Small intestine (tissue), 7 donors: ENCODE data around the gene CBR1. TPM values are rescaled to one million over a fixed set of nuclear protein-coding genes. Genes with fewer than 3 reads are reported as not detected.

Source experiments
- DNase-seq, 2 donors: peaks; one replicate each; pipeline versions ENCODE4 v3.0.0 to v3.0.0-alpha.2; 2013
- FAIRE-seq: peaks from 2 replicates; lab custom pipeline; 2012; peaks lifted over from hg19 to GRCh38; lab: Jason Lieb, UNC
- H3K27ac ChIP-seq, 3 donors: one replicate each; pipeline ENCODE4 v1.5.1; 2013; ENCODE audit warnings: low read length in 2 of 3, mild to moderate bottlenecking in 2 of 3, control low read depth in 1 of 3, inconsistent platforms in 1 of 3, low read depth in 1 of 3, moderate library complexity in 1 of 3
- H3K27me3 ChIP-seq, 3 donors: one replicate each; pipeline ENCODE4 v1.6.1; 2013; ENCODE audit warnings: low read length in 3 of 3, inconsistent platforms in 1 of 3; ENCODE audit not compliant: control insufficient read depth in 3 of 3, insufficient read depth in 3 of 3
- H3K36me3 ChIP-seq, 3 donors: one replicate each; pipeline ENCODE4 v1.6.1; 2013; ENCODE audit warnings: low read length in 3 of 3, inconsistent platforms in 1 of 3, low read depth in 1 of 3, mild to moderate bottlenecking in 1 of 3, moderate library complexity in 1 of 3; ENCODE audit not compliant: control insufficient read depth in 3 of 3, insufficient read depth in 2 of 3
- H3K4me1 ChIP-seq, 3 donors: one replicate each; pipeline ENCODE4 v1.6.1; 2013; ENCODE audit warnings: low read length in 2 of 3, inconsistent platforms in 1 of 3, low read depth in 1 of 3, mild to moderate bottlenecking in 1 of 3, moderate library complexity in 1 of 3; ENCODE audit not compliant: control insufficient read depth in 3 of 3, insufficient read depth in 2 of 3
- H3K4me3 ChIP-seq, 3 donors: one replicate each; pipeline ENCODE4 v1.5.1; 2013; ENCODE audit warnings: low read length in 3 of 3, control low read depth in 1 of 3, inconsistent platforms in 1 of 3, low read depth in 1 of 3, mild to moderate bottlenecking in 1 of 3, moderate library complexity in 1 of 3
- H3K9me3 ChIP-seq, 2 donors: one replicate each; pipeline ENCODE4 v1.6.1; 2013; ENCODE audit warnings: low read depth in 1 of 2, low read length in 1 of 2; ENCODE audit not compliant: control insufficient read depth in 2 of 2, insufficient read depth in 1 of 2
- WGBS, 3 donors: extraction: QIAGEN DNeasy Blood & Tissue Kit; methylation state at CpG; one replicate each; pipeline ENCODE4 v1.1.7; 2013; 5-methylcytosine and 5-hydroxymethylcytosine counted together
- polyA plus RNA-seq, 4 donors: library from polyadenylated mRNA; stranded (reverse) in 3 of 4; unstranded in 1 of 4; fragments of 200-250 nt in 3 of 4; fragments of 120-200 nt in 1 of 4; gene quantifications; one replicate each; pipeline versions ENCODE4 v1.2.1 to v1.2.3, GENCODE V29; 2013
- donor health status: healthy with polysubstance abuse.
- donor health status: control.
- donor health status: control.
- donor health status: Bipolar disorder and iron deficiency.
- donor health status: healthy.

The CBR1 gene
- polyA plus RNA-seq, 4 donors, result 60.5 to 1,932 (median 958) TPM

DNA sequence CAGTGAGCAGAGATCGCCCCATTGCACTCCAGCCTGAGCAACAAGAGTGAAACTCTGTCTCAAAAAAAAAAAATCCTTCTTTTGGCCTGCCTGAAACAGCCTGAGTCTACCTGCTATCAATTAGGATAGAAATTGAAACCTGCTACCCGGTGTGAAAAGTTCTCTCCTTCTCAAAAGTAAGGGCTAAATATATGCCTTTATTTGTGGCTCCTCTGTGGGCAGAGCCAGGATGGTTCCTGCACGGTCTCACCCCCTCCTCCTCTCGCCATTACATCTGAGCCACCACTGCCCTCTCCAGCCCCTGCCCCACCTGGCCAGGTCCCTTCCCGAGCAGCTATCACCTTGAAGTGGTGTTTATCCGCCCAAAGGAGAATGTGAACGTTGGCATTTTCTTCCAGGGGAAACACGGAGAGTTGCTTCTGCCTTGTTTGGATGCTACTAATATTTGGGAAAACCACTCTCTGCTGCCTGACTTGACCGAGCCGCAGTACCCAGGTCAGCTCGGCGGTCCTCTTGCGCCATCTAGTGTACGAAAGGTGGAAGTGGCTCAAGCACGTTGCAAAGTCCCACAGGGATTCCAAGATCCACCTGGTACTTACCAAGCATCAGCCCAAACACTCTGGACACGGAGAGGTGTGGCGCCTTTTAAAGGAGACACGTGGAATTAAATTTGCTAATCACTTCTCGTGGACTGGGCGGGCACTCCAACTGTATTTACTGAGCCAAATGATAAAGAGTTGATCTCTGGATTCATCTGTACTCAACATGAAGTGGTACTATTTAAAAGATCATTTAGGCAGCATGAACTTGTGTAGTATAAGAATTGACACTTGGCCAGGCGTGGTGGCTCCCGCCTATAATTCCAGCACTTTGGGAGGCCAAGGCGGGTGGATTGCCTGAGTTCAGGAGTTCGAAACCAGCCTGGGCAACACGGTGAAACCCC, 41.4 kb upstream of the CBR1 start:
- H3K9me3 ChIP-seq, result no peaks in the 10 kb centered on the region
- peak; percentile 80 to 84 for DNase-seq
- H3K27me3 ChIP-seq, result no peaks in the 10 kb centered on the region
- WGBS, 3 donors, result 17 to 24% (median 20%) methylated on average over 25 of the region's 25 CpGs
- no peaks in the 10 kb centered on the region for H3K4me1 ChIP-seq
- no peak overlapping the region for H3K27ac ChIP-seq
- FAIRE-seq, result no peak
- H3K4me3 ChIP-seq, result no peak overlapping the region
- H3K36me3 ChIP-seq, result peaks cover 0 to 3% (median 0%) of the 10 kb centered on the region in 3 donors

- Histone ChIP-seq H3K27ac (no peak overlapping the region), H3K27me3 (no peaks in the 10 kb centered on the region), H3K9me3 (no peaks in the 10 kb centered on the region), H3K36me3 (peaks cover 0 to 11% (median 0%) of the 10 kb centered on the region in 3 donors), H3K4me1 (no peaks in the 10 kb centered on the region), H3K4me3 (no peak overlapping the region)
- DNase-seq, result no peak
- FAIRE-seq, result no peak
- WGBS, 3 donors, result 92 to 95% (median 94%) methylated on average over 8 of the region's 8 CpGs
Measured at GRCh38 chr21:36029309-36029708, 40.5 kb upstream of the CBR1 start.

GRCh38 chr21:36030581-36031189, 39.1 kb upstream of the CBR1 start:
- WGBS, 3 donors, result 15 to 43% (median 40%) methylated on average over 16 of the region's 16 CpGs

GRCh38 chr21:36032647-36033406, 37.0 kb upstream of the CBR1 start:
- WGBS, 3 donors, result 86 to 93% (median 90%) methylated on average over 21 to 28 of the region's 28 CpGs
- FAIRE-seq, result no peak

More at GRCh38 chr21:36030581-36031189, 39.1 kb upstream of the CBR1 start:
- DNase-seq, result peak in 1 of 2 donors; percentile 17
- H3K9me3 ChIP-seq, result no peaks in the 10 kb centered on the region
- H3K4me1 ChIP-seq, result peaks cover 0 to 9% (median 0%) of the 10 kb centered on the region in 3 donors
- H3K27me3 ChIP-seq, result no peaks in the 10 kb centered on the region
- FAIRE-seq, result no peak
- peaks cover 3 to 23% (median 5%) of the 10 kb centered on the region in 3 donors for H3K36me3 ChIP-seq
- no peak overlapping the region for H3K27ac ChIP-seq
- H3K4me3 ChIP-seq, result no peak overlapping the region

DNA sequence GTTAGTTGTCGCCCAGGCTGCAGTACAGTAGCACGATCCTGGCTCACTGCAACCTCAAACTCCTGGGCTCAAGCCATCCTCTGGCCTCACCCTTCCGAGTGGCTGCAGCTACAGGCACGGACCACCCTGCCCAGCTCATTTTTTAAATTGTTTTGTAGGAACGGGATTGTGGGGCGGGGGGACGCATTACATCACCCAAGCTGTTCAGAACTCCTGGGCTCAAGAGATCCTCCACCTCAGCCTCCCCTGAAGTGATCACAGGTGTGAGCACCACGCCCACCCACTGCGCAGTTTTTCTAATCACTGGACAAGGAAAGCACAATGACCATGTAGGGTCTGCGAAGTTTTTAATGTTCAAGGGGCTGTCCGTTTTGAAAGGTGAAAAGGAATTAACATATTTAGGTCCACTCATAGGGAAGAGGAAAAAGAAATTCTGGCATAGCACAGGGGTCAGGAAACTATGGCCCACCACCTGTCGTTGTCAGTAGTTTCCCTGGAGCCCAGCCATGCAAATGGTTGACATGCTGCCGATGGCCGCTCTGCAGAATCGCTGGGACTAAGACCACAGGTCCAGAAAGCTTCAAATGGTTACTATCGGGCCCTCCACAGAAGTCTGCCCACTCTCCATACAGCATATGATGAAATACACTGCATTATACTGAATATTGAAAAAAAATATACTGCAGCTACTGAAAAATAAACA, 35.5 kb upstream of the CBR1 start:
- H3K36me3 ChIP-seq, result peaks cover 8 to 34% (median 14%) of the 10 kb centered on the region in 3 donors
- H3K27me3 ChIP-seq, result no peaks in the 10 kb centered on the region
- FAIRE-seq, result no peak
- WGBS, 3 donors, result 80 to 91% (median 86%) methylated on average over 16 of the region's 16 CpGs
- peaks cover 0 to 10% (median 0%) of the 10 kb centered on the region in 3 donors for H3K4me1 ChIP-seq
- H3K9me3 ChIP-seq, result no peaks in the 10 kb centered on the region
- H3K4me3 ChIP-seq, result no peak overlapping the region
- no peak overlapping the region for H3K27ac ChIP-seq
- DNase-seq, result no peak

More at GRCh38 chr21:36032647-36033406, 37.0 kb upstream of the CBR1 start:
- no peaks in the 10 kb centered on the region for H3K27me3 ChIP-seq
- H3K27ac ChIP-seq, result no peak overlapping the region
- no peaks in the 10 kb centered on the region for H3K9me3 ChIP-seq
- H3K36me3 ChIP-seq, result peaks cover 6 to 27% (median 8%) of the 10 kb centered on the region in 3 donors
- peaks cover 0 to 10% (median 0%) of the 10 kb centered on the region in 3 donors for H3K4me1 ChIP-seq
- no peak for DNase-seq
- no peak overlapping the region for H3K4me3 ChIP-seq

DNA sequence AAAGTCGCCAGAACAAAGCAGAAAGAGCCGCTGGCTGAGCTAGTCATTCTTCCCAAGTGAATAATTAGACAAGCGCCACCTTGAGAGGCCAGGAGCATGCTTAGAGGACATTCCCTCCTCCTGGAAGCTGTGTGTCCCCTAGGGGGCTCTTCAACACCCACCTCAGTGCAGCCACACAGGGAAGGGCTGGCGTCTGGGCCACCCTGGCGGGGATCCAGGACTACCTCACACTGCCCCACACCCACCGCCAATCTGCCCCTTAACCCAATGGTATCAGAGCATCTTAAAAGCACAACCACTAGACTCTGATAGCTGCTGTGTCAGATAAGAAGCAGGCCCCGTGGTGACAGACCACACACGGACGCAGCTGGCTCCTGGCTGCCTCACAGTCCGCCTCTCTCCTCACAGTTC, 34.4 kb upstream of the CBR1 start:
- WGBS, 3 donors, result 59 to 69% (median 66%) methylated on average over 10 of the region's 10 CpGs
- no peak for FAIRE-seq
- peaks cover 0 to 10% (median 0%) of the 10 kb centered on the region in 3 donors for H3K4me1 ChIP-seq
- H3K9me3 ChIP-seq, result no peaks in the 10 kb centered on the region
- DNase-seq, result peak; percentile 7 to 63
- peaks cover 13 to 39% (median 16%) of the 10 kb centered on the region in 3 donors for H3K36me3 ChIP-seq
- H3K27ac ChIP-seq, result no peak overlapping the region
- H3K27me3 ChIP-seq, result no peaks in the 10 kb centered on the region
- no peak overlapping the region for H3K4me3 ChIP-seq

DNA sequence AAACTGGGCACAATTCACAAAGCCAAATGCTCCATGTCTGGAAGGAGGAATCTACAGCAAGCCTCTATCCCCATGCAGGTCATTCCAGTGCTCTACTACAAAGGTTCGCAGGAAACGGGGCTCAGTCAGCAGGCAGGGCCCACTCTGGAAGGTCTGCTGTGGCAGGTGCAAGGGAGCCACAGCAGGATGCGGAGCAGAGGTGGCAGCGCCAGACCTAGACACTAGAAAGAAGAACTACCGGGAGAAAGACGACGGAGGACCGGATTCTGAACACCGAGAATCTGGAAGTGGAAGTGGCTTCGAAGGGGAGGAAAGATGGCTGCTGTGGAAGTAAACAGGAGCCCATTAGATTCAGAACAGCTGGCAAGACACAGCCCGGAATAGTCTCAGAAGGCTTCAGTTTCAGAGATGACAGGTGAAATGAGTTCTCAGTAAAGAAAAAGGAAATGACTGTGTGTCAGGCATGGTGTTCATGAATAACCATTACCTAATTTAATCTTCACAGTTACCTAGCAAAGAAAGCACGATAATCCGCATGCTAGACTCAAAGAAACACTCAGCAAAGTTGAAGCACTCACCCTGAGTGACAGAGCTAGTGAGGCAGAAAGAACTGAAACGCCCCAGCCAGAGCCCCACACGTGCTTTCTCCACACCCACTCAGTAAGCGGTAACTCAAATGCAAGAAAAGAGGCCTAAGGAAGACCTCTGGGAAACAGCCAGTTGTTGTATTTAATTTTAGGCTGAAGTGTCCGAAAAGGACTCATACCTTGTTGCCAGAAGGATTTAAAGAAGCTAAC, 30.9 kb upstream of the CBR1 start:
- no peak for FAIRE-seq
- Histone ChIP-seq H3K27ac (no peak overlapping the region), H3K4me1 (peaks cover 0 to 10% (median 0%) of the 10 kb centered on the region in 3 donors), H3K9me3 (no peaks in the 10 kb centered on the region), H3K36me3 (peaks cover 16 to 43% (median 18%) of the 10 kb centered on the region in 3 donors), H3K27me3 (no peaks in the 10 kb centered on the region), H3K4me3 (no peak overlapping the region)
- DNase-seq, result no peak
- 88 to 93% (median 93%) methylated on average over 17 of the region's 17 CpGs for WGBS, 3 donors
